Neural cell (in vitro differentiated cells): ENCODE measurements around the gene CLDN20. TPM values are rescaled to one million over a fixed set of nuclear protein-coding genes. Genes with fewer than 3 reads are reported as not detected.

ENCODE experiments used
- H2AFZ ChIP-seq: fragments of 200-600, 300-800 bp; sonication (generic), shearing (Covaris generic); 2 replicates; pipeline ENCODE4 v1.6.0; 2014; ENCODE audit warnings: low read depth, mild to moderate bottlenecking, antibody characterized with exemption, low read length, moderate library complexity
- H3F3A ChIP-seq: fragments of 200-600 bp; shearing (Covaris generic); 2 replicates; pipeline ENCODE4 v1.6.1; 2016; ENCODE audit warnings: mild to moderate bottlenecking, moderate library complexity, mixed read lengths, antibody characterized with exemption, low read length; ENCODE audit not compliant: insufficient read depth, poor library complexity, severe bottlenecking
- H3K27ac ChIP-seq: fragments of 200-600, 300-800 bp; sonication (generic), shearing (Covaris generic); 2 replicates; pipeline ENCODE4 v1.5.1; 2014; ENCODE audit warnings: mild to moderate bottlenecking, low read length, moderate library complexity
- H3K27me3 ChIP-seq: fragments of 300-800, 200-600 bp; sonication (generic), shearing (Covaris generic); 2 replicates; pipeline ENCODE4 v1.6.0; 2014; ENCODE audit warnings: mild to moderate bottlenecking, low read depth, low read length, moderate library complexity; ENCODE audit not compliant: insufficient read depth
- H3K36me3 ChIP-seq: fragments of 300-800, 200-600 bp; sonication (generic), shearing (Covaris generic); 2 replicates; pipeline ENCODE4 v1.5.1; 2014; ENCODE audit warnings: mild to moderate bottlenecking, antibody characterized with exemption, low read length, moderate library complexity; ENCODE audit not compliant: insufficient read depth
- H3K4me2 ChIP-seq: fragments of 300-800, 200-600 bp; sonication (generic), shearing (Covaris generic); 2 replicates; pipeline ENCODE4 v1.6.0; 2014; ENCODE audit warnings: mild to moderate bottlenecking, low read length
- H3K4me3 ChIP-seq: fragments of 300-800, 200-600 bp; sonication (generic), shearing (Covaris generic); 2 replicates; pipeline ENCODE4 v1.5.1; 2014; ENCODE audit warnings: mild to moderate bottlenecking, low read length, moderate library complexity
- H3K79me2 ChIP-seq: fragments of 200-600 bp; shearing (Covaris generic); replicated peaks from 2 replicates; pipeline ENCODE4 v1.6.0; 2014; ENCODE audit warnings: mild to moderate bottlenecking, low read length, moderate library complexity; ENCODE audit not compliant: insufficient read depth
- H3K9ac ChIP-seq: fragments of 300-800, 200-600 bp; sonication (generic), shearing (Covaris generic); 2 replicates; pipeline ENCODE4 v1.6.1; 2016; ENCODE audit warnings: mild to moderate bottlenecking, low read length, mixed read lengths
- H3K9me2 ChIP-seq: fragments of 200-600 bp; shearing (Covaris generic); 2 replicates; pipeline ENCODE4 v1.6.1; 2016; ENCODE audit warnings: mild to moderate bottlenecking, low read length, mixed read lengths; ENCODE audit not compliant: insufficient read depth
- H3K9me3 ChIP-seq: fragments of 200-600, 300-800 bp; sonication (generic), shearing (Covaris generic); 2 replicates; pipeline ENCODE4 v1.6.1; 2016; ENCODE audit warnings: mild to moderate bottlenecking, mixed run types, low read length, moderate library complexity, mixed read lengths
- H4K20me1 ChIP-seq: fragments of 200-600 bp; shearing (Covaris generic); 2 replicates; pipeline ENCODE4 v1.6.1; 2016; ENCODE audit warnings: mild to moderate bottlenecking, mixed run types; ENCODE audit not compliant: insufficient read depth
- EP300 ChIP-seq: fragments of 450-650 bp; conservative IDR thresholded peaks from 2 replicates; pipeline ENCODE4 v1.6.1; 2014; ENCODE audit warnings: antibody characterized with exemption, mild to moderate bottlenecking, moderate library complexity; ENCODE audit not compliant: poor library complexity, severe bottlenecking
- EZH2 ChIP-seq: fragments of 200-600, 300-800 bp; shearing (Covaris generic), sonication (generic); IDR thresholded peaks from 2 replicates; pipeline ENCODE4 v1.6.1; 2014; ENCODE audit warnings: antibody characterized with exemption, low read length, borderline replicate concordance, mild to moderate bottlenecking; ENCODE audit not compliant: insufficient read depth, poor library complexity, severe bottlenecking
- MXI1 ChIP-seq: fragments of 450-650 bp; conservative IDR thresholded peaks from 2 replicates; pipeline ENCODE4 v1.6.1; 2014; ENCODE audit warnings: antibody characterized with exemption, mild to moderate bottlenecking; ENCODE audit not compliant: poor library complexity, severe bottlenecking
- POLR2AphosphoS5 ChIP-seq: IDR thresholded peaks from 2 replicates; pipeline ENCODE4 v1.6.1; 2012
- RAD21 ChIP-seq: fragments of 450-650 bp; conservative IDR thresholded peaks from 2 replicates; pipeline ENCODE4 v1.6.1; 2014; ENCODE audit warnings: antibody characterized with exemption, mild to moderate bottlenecking, moderate library complexity
- REST ChIP-seq: IDR thresholded peaks from 2 replicates; pipeline ENCODE4 v1.6.1; 2012; ENCODE audit warnings: borderline replicate concordance
- SMC3 ChIP-seq: fragments of 450-650 bp; conservative IDR thresholded peaks from 2 replicates; pipeline ENCODE4 v1.6.1; 2014; ENCODE audit warnings: antibody characterized with exemption, mild to moderate bottlenecking, moderate library complexity; ENCODE audit not compliant: poor library complexity
- TAF1 ChIP-seq: IDR thresholded peaks from 2 replicates; pipeline ENCODE4 v1.6.1; 2012; ENCODE audit warnings: low read depth
- polyA plus RNA-seq: library from polyadenylated mRNA; depleted of rRNA; stranded (reverse); fragments of >200 nt; gene quantifications from 2 replicates; pipeline ENCODE4 v1.2.3, GENCODE V29; 2014
- TF ChIP-seq, protein P1 (sequence below): fragments of 450-650 bp; IDR thresholded peaks from 2 replicates; pipeline ENCODE4 v1.5.1; 2014; ENCODE audit warnings: antibody characterized with exemption, mild to moderate bottlenecking, moderate library complexity; ENCODE audit not compliant: poor library complexity, severe bottlenecking

Gene CLDN20
- polyA plus RNA-seq, 1 donor from 2014 or later, result not detected

DNA sequence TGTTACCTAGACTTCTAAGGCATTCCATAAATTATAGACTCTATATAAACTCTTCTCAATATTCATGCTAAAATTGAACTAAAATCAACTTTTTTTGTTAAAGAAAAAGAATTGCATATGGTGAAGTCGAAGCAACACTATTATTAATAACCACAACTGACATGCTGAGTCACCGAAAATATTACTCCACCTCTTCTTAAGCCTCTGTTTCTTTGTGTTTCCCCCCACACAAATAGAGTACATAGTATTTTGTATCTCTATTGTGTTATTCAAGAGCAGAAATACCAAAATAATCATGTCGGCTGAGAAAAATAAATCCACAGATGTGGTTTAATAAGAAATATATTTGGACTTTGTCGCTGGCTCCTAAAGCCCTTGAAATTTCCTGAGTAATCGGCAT, 26.7 kb downstream of the CLDN20 start:
- TF ChIP-seq, protein P1, sequence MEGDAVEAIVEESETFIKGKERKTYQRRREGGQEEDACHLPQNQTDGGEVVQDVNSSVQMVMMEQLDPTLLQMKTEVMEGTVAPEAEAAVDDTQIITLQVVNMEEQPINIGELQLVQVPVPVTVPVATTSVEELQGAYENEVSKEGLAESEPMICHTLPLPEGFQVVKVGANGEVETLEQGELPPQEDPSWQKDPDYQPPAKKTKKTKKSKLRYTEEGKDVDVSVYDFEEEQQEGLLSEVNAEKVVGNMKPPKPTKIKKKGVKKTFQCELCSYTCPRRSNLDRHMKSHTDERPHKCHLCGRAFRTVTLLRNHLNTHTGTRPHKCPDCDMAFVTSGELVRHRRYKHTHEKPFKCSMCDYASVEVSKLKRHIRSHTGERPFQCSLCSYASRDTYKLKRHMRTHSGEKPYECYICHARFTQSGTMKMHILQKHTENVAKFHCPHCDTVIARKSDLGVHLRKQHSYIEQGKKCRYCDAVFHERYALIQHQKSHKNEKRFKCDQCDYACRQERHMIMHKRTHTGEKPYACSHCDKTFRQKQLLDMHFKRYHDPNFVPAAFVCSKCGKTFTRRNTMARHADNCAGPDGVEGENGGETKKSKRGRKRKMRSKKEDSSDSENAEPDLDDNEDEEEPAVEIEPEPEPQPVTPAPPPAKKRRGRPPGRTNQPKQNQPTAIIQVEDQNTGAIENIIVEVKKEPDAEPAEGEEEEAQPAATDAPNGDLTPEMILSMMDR, result no peak
- TF ChIP-seq MXI1, result no peak
- no peak for TF ChIP-seq RAD21
- TF ChIP-seq POLR2AphosphoS5, result no peak
- TF ChIP-seq SMC3, result no peak
- TF ChIP-seq TAF1, result no peak
- no peak for TF ChIP-seq REST
- no peak for TF ChIP-seq EP300
- TF ChIP-seq EZH2, result no peak

DNA sequence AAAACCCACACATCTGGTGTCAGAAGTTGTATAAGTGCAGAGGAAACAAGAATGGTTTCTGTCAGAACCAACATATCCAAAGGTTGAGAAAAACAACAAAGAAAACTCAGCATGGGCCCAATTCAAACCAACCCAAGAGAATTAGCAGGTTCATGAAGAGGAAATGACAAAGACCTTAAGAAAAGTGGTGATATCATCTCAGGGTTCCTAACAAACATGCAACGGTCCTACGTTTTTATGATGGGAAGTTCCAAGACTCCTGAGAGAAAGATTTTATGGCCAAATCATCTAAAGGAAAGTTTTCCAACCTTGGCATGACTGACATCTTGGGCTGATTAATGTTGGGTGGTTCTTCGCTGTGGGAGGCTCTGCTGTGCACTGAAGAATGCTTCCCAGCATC, 27.5 kb downstream of the CLDN20 start:
- no peak overlapping the region for H3K9ac ChIP-seq
- no peak overlapping the region for H3K4me2 ChIP-seq
- no peak overlapping the region for H2AFZ ChIP-seq
- H3K4me3 ChIP-seq, result no peak overlapping the region
- H3K27me3 ChIP-seq, result no peaks in the 10 kb centered on the region
- no peaks in the 10 kb centered on the region for H3K9me2 ChIP-seq
- H3K36me3 ChIP-seq, result no peaks in the 10 kb centered on the region
- H3F3A ChIP-seq, result no peaks in the 10 kb centered on the region
- no peak overlapping the region for H3K27ac ChIP-seq
- H3K79me2 ChIP-seq, result no peaks in the 10 kb centered on the region
- H3K9me3 ChIP-seq, result no peaks in the 10 kb centered on the region
- TF ChIP-seq TAF1 (no peak), EP300 (no peak), SMC3 (no peak), MXI1 (no peak), POLR2AphosphoS5 (no peak), REST (no peak), EZH2 (no peak), RAD21 (no peak)
- TF ChIP-seq, protein P1, result no peak
- no peaks in the 10 kb centered on the region for H4K20me1 ChIP-seq

More for the DNA sequence above, 26.7 kb downstream of the CLDN20 start:
- Histone ChIP-seq H3F3A (no peaks in the 10 kb centered on the region), H3K27ac (no peak overlapping the region), H3K36me3 (no peaks in the 10 kb centered on the region), H3K9me2 (no peaks in the 10 kb centered on the region), H2AFZ (no peak overlapping the region), H3K79me2 (no peaks in the 10 kb centered on the region), H4K20me1 (no peaks in the 10 kb centered on the region), H3K9me3 (no peaks in the 10 kb centered on the region), H3K4me3 (no peak overlapping the region), H3K9ac (no peak overlapping the region), H3K4me2 (no peak overlapping the region), H3K27me3 (no peaks in the 10 kb centered on the region)
